ENCODE data around the gene RAPGEF5.

Gene RAPGEF5

GRCh38 chr7:22189741-22190140 lies 167.2 kb downstream of the RAPGEF5 start:
- Histone ChIP-seq H3K9me3 (ENCODE audit: control insufficient read depth, low read length) (no peaks in the 10 kb centered on the region), H3K4me3 (ENCODE audit: insufficient read depth, low read depth, low read length, poor library complexity, severe bottlenecking) (no peak overlapping the region), H3K4me1 (ENCODE audit: control insufficient read depth, insufficient read depth, low read length, poor library complexity, severe bottlenecking) (no peaks in the 10 kb centered on the region), H3K36me3 (ENCODE audit: control insufficient read depth, insufficient read depth, low read length) (no peaks in the 10 kb centered on the region), H3K27me3 (replicated peaks; ENCODE audit: control insufficient read depth, insufficient read depth, low read length, poor library complexity, severe bottlenecking) (no peaks in the 10 kb centered on the region), H3K27ac (ENCODE audit: insufficient read depth, low read length, poor library complexity, severe bottlenecking) (no peak overlapping the region)
- no peak for DNase-seq

GRCh38 chr7:22189230-22189629 lies 167.7 kb downstream of the RAPGEF5 start:
- Histone ChIP-seq H3K9me3 (ENCODE audit: control insufficient read depth, low read length) (no peaks in the 10 kb centered on the region), H3K36me3 (ENCODE audit: control insufficient read depth, insufficient read depth, low read length) (no peaks in the 10 kb centered on the region), H3K4me3 (ENCODE audit: insufficient read depth, low read depth, low read length, poor library complexity, severe bottlenecking) (no peak overlapping the region), H3K4me1 (ENCODE audit: control insufficient read depth, insufficient read depth, low read length, poor library complexity, severe bottlenecking) (no peaks in the 10 kb centered on the region), H3K27me3 (replicated peaks; ENCODE audit: control insufficient read depth, insufficient read depth, low read length, poor library complexity, severe bottlenecking) (no peaks in the 10 kb centered on the region), H3K27ac (ENCODE audit: insufficient read depth, low read length, poor library complexity, severe bottlenecking) (no peak overlapping the region)
- DNase-seq: no peak

- H3K4me3 ChIP-seq (ENCODE audit: insufficient read depth, low read depth, low read length, poor library complexity, severe bottlenecking): no peak overlapping the region
- H3K27me3 ChIP-seq (replicated peaks; ENCODE audit: control insufficient read depth, insufficient read depth, low read length, poor library complexity, severe bottlenecking): no peaks in the 10 kb centered on the region
- H3K27ac ChIP-seq (ENCODE audit: insufficient read depth, low read length, poor library complexity, severe bottlenecking): no peak overlapping the region
- no peaks in the 10 kb centered on the region for H3K9me3 ChIP-seq (ENCODE audit: control insufficient read depth, low read length)
- H3K36me3 ChIP-seq (ENCODE audit: control insufficient read depth, insufficient read depth, low read length): no peaks in the 10 kb centered on the region
- no peak for DNase-seq
- no peaks in the 10 kb centered on the region for H3K4me1 ChIP-seq (ENCODE audit: control insufficient read depth, insufficient read depth, low read length, poor library complexity, severe bottlenecking)
Observed at GRCh38 chr7:22187691-22188348, 169.1 kb downstream of the RAPGEF5 start.

DNA sequence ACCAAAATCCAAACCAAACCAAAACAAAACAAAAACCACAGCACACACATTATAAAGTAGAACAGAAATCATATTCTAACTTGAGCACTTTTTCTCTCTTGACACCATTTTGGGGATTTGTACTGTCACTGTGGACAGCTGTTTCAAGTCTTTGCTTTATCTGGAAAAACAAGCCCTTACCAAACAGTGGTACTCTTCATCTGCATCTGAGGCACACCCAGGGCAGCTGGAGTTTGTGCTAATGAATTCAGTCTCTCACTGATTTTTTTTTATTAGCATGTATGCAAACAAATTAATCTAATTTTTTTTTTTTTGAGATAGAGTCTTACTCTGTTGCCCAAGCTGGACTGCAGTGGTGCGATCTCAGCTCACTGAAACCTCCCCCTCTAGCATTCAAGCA lies 171.4 kb downstream of the RAPGEF5 start:
- no peak overlapping the region for H3K27ac ChIP-seq (ENCODE audit: insufficient read depth, low read length, poor library complexity, severe bottlenecking)
- no peak overlapping the region for H3K4me3 ChIP-seq (ENCODE audit: insufficient read depth, low read depth, low read length, poor library complexity, severe bottlenecking)
- no peaks in the 10 kb centered on the region for H3K4me1 ChIP-seq (ENCODE audit: control insufficient read depth, insufficient read depth, low read length, poor library complexity, severe bottlenecking)
- no peaks in the 10 kb centered on the region for H3K9me3 ChIP-seq (ENCODE audit: control insufficient read depth, low read length)
- no peak for DNase-seq
- H3K36me3 ChIP-seq (ENCODE audit: control insufficient read depth, insufficient read depth, low read length): no peaks in the 10 kb centered on the region
- H3K27me3 ChIP-seq (replicated peaks; ENCODE audit: control insufficient read depth, insufficient read depth, low read length, poor library complexity, severe bottlenecking): peaks cover 3% of the 10 kb centered on the region

GRCh38 chr7:22184549-22185199 lies 172.3 kb downstream of the RAPGEF5 start:
- H3K9me3 ChIP-seq (ENCODE audit: control insufficient read depth, low read length): no peaks in the 10 kb centered on the region
- no peaks in the 10 kb centered on the region for H3K4me1 ChIP-seq (ENCODE audit: control insufficient read depth, insufficient read depth, low read length, poor library complexity, severe bottlenecking)
- no peak for DNase-seq
- peaks cover 3% of the 10 kb centered on the region for H3K27me3 ChIP-seq (replicated peaks; ENCODE audit: control insufficient read depth, insufficient read depth, low read length, poor library complexity, severe bottlenecking)
- no peaks in the 10 kb centered on the region for H3K36me3 ChIP-seq (ENCODE audit: control insufficient read depth, insufficient read depth, low read length)
- no peak overlapping the region for H3K4me3 ChIP-seq (ENCODE audit: insufficient read depth, low read depth, low read length, poor library complexity, severe bottlenecking)
- no peak overlapping the region for H3K27ac ChIP-seq (ENCODE audit: insufficient read depth, low read length, poor library complexity, severe bottlenecking)

GRCh38 chr7:22183522-22184280 lies 173.3 kb downstream of the RAPGEF5 start:
- peaks cover 3% of the 10 kb centered on the region for H3K27me3 ChIP-seq (replicated peaks; ENCODE audit: control insufficient read depth, insufficient read depth, low read length, poor library complexity, severe bottlenecking)
- no peaks in the 10 kb centered on the region for H3K9me3 ChIP-seq (ENCODE audit: control insufficient read depth, low read length)
- H3K27ac ChIP-seq (ENCODE audit: insufficient read depth, low read length, poor library complexity, severe bottlenecking): no peak overlapping the region
- no peak for DNase-seq
- no peak overlapping the region for H3K4me3 ChIP-seq (ENCODE audit: insufficient read depth, low read depth, low read length, poor library complexity, severe bottlenecking)
- H3K4me1 ChIP-seq (ENCODE audit: control insufficient read depth, insufficient read depth, low read length, poor library complexity, severe bottlenecking): no peaks in the 10 kb centered on the region
- H3K36me3 ChIP-seq (ENCODE audit: control insufficient read depth, insufficient read depth, low read length): no peaks in the 10 kb centered on the region

DNA sequence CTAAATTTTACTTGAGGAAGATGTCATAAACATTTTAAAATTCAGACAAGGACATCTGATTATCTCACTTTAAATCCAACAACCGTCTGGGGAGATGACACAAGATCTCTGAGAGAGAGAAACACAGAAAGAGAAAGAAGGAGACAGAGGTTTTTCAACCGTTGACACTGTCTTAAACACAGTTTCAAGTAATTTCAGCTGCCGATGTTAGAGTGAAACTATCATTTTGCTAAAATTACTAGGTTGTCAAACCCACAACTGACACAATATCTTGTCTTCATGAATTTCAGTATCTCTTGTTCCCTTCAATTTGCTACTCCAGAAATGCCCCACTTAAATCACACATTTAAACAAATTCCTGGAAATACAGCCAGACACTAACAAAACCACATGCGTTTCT lies 174.8 kb downstream of the RAPGEF5 start:
- H3K27ac ChIP-seq (ENCODE audit: insufficient read depth, low read length, poor library complexity, severe bottlenecking): no peak overlapping the region
- H3K9me3 ChIP-seq (ENCODE audit: control insufficient read depth, low read length): no peaks in the 10 kb centered on the region
- peaks cover 3% of the 10 kb centered on the region for H3K27me3 ChIP-seq (replicated peaks; ENCODE audit: control insufficient read depth, insufficient read depth, low read length, poor library complexity, severe bottlenecking)
- H3K36me3 ChIP-seq (ENCODE audit: control insufficient read depth, insufficient read depth, low read length): no peaks in the 10 kb centered on the region
- H3K4me3 ChIP-seq (ENCODE audit: insufficient read depth, low read depth, low read length, poor library complexity, severe bottlenecking): no peak overlapping the region
- H3K4me1 ChIP-seq (ENCODE audit: control insufficient read depth, insufficient read depth, low read length, poor library complexity, severe bottlenecking): no peaks in the 10 kb centered on the region
- no peak for DNase-seq

GRCh38 chr7:22181663-22182062 lies 175.3 kb downstream of the RAPGEF5 start:
- H3K27me3 ChIP-seq (replicated peaks; ENCODE audit: control insufficient read depth, insufficient read depth, low read length, poor library complexity, severe bottlenecking): peaks cover 3% of the 10 kb centered on the region
- no peak overlapping the region for H3K4me3 ChIP-seq (ENCODE audit: insufficient read depth, low read depth, low read length, poor library complexity, severe bottlenecking)
- H3K4me1 ChIP-seq (ENCODE audit: control insufficient read depth, insufficient read depth, low read length, poor library complexity, severe bottlenecking): no peaks in the 10 kb centered on the region
- no peak overlapping the region for H3K27ac ChIP-seq (ENCODE audit: insufficient read depth, low read length, poor library complexity, severe bottlenecking)
- H3K9me3 ChIP-seq (ENCODE audit: control insufficient read depth, low read length): no peaks in the 10 kb centered on the region
- no peak for DNase-seq
- H3K36me3 ChIP-seq (ENCODE audit: control insufficient read depth, insufficient read depth, low read length): no peaks in the 10 kb centered on the region

DNA sequence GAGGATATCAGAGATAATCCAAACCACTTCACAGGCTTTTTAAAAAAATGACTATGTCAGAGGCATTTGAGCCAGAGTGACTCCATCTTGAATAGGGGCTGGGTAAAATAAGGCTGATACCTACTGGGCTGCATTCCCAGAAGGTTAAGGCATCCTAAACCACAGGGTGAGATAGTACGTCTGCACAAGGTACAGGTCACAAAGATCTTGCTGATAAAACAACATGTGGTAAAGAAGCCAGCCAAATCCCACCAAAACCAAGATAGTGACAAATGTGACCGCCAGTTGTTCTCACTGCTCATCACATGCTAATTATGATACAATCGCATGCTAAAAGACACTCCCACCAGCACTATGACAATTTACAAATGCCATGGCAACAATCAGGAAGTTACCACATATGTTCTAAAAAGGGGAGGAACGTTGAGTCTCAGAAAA lies 177.5 kb downstream of the RAPGEF5 start:
- no peak overlapping the region for H3K4me3 ChIP-seq (ENCODE audit: insufficient read depth, low read depth, low read length, poor library complexity, severe bottlenecking)

DNA sequence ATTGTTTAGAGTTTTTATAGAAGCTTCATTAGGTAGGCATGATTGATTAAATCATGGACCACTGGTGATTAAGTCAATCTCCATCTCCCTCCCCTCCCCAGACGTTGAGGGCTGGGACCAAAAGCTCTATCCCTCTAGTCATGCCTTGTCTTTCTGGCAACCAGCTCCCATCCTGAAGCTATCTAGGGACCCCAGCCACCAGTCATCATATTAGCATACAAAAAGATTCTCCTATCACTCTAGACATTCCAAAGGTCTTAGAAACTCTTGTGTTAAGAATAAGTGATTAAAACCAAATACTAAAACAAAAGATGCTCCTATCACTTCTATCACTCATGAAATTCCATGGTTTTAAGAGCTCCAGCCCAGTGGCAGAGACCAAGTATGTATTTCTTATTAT lies 178.2 kb downstream of the RAPGEF5 start:
- peaks cover 3% of the 10 kb centered on the region for H3K27me3 ChIP-seq (replicated peaks; ENCODE audit: control insufficient read depth, insufficient read depth, low read length, poor library complexity, severe bottlenecking)
- H3K27ac ChIP-seq (ENCODE audit: insufficient read depth, low read length, poor library complexity, severe bottlenecking): no peak overlapping the region
- no peaks in the 10 kb centered on the region for H3K9me3 ChIP-seq (ENCODE audit: control insufficient read depth, low read length)
- H3K4me1 ChIP-seq (ENCODE audit: control insufficient read depth, insufficient read depth, low read length, poor library complexity, severe bottlenecking): no peaks in the 10 kb centered on the region
- H3K4me3 ChIP-seq (ENCODE audit: insufficient read depth, low read depth, low read length, poor library complexity, severe bottlenecking): no peak overlapping the region
- no peak for DNase-seq
- H3K36me3 ChIP-seq (ENCODE audit: control insufficient read depth, insufficient read depth, low read length): no peaks in the 10 kb centered on the region

More for the DNA sequence above, 177.5 kb downstream of the RAPGEF5 start:
- Histone ChIP-seq H3K36me3 (ENCODE audit: control insufficient read depth, insufficient read depth, low read length) (no peaks in the 10 kb centered on the region), H3K27ac (ENCODE audit: insufficient read depth, low read length, poor library complexity, severe bottlenecking) (no peak overlapping the region), H3K4me1 (ENCODE audit: control insufficient read depth, insufficient read depth, low read length, poor library complexity, severe bottlenecking) (no peaks in the 10 kb centered on the region), H3K9me3 (ENCODE audit: control insufficient read depth, low read length) (no peaks in the 10 kb centered on the region), H3K27me3 (replicated peaks; ENCODE audit: control insufficient read depth, insufficient read depth, low read length, poor library complexity, severe bottlenecking) (peaks cover 3% of the 10 kb centered on the region)
- no peak for DNase-seq

Data from effector memory CD4-positive, alpha-beta T cell (primary cell).